ENCODE data around the gene FOXA1. TPM values are rescaled to one million over a fixed set of nuclear protein-coding genes. Genes with fewer than 3 reads are reported as not detected.
"Not testable (repeated sequence)": the region's sequence is repeated elsewhere in the genome, so short reads cannot be mapped to it uniquely, and the experiment has no call there.

The FOXA1 gene
- total and polyA plus RNA-seq, 2 donors (not counting 1 experiment from before 2014, with no cell fraction given): not detected

DNA sequence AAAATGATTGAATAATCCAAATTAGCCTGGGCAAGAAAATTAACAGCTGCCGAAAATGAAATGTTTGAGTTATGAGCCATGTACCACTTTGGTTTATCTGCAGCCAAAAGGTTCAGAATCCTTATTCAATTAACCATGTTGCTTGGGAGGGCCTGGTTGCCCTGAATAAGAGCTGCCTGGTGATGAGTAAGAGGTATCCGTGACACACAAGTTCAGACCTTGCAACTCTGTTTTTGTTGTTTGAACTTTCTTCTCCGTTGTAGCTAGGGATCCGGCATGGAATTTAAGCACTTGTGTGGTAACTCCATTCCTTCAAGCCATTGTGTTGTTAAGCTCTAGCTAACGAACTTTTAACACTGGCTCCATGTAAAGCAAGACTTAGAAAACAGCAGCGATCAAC is 35.7 kb downstream of the FOXA1 start:
- DNase-seq: no peak
- H3K9ac ChIP-seq (ENCODE audit: low read length): no peak overlapping the region
- intact Hi-C loops (cut with micrococcal nuclease): no loop called here

DNA sequence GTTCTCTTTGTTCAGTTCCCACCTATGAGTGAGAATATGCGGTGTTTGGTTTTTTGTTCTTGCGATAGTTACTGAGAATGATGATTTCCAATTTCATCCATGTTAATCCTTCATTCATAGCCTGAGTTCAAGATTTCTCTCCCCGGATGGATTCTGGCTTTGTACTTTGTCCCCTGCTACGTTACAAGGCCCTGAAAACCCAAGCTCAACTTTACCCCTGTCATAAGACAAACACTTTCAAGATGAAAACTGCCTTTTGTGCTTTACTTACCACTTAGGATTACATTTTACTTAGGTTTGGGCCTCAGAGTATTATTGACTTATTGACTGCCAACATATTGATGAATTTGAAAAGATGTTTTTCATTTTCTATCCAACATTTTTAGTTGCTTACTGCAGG is 36.3 kb downstream of the FOXA1 start:
- Histone ChIP-seq H3K27me3 (replicated peaks in 1 of 4; ENCODE audit: control extremely low read depth in 1 of 4, control insufficient read depth in 3 of 4, insufficient read depth in 4 of 4, low read length in 3 of 4) (no peaks in the 10 kb centered on the region), H3K4me1 (ENCODE audit: control insufficient read depth in 2 of 2, insufficient read depth in 2 of 2, low read length in 2 of 2) (no peaks in the 10 kb centered on the region), H3K9ac (ENCODE audit: low read length) (no peak overlapping the region), H3K4me3 (ENCODE audit: control extremely low read depth in 1 of 5, extremely low read depth in 1 of 5, insufficient read depth in 1 of 5, low read depth in 2 of 5, low read length in 4 of 5) (no peak overlapping the region), H4K20me1 (ENCODE audit: control insufficient read depth, insufficient read depth, low read length, poor library complexity, severe bottlenecking) (no peaks in the 10 kb centered on the region), H3K4me2 (replicated peaks; ENCODE audit: low read depth, low read length, poor library complexity, severe bottlenecking) (no peak overlapping the region), H3K27ac (ENCODE audit: low read length in 2 of 2) (no peak overlapping the region), H2AFZ (ENCODE audit: insufficient read depth, low read depth, low read length, poor library complexity, severe bottlenecking) (no peak overlapping the region), H3K36me3 (replicated peaks in 1 of 2; ENCODE audit: control extremely low read depth in 1 of 2, control insufficient read depth in 1 of 2, extremely low read depth in 1 of 2, insufficient read depth in 2 of 2, low read length in 1 of 2) (no peaks in the 10 kb centered on the region), H3K79me2 (ENCODE audit: control insufficient read depth, insufficient read depth, low read length) (no peaks in the 10 kb centered on the region), H3K9me3 (ENCODE audit: control extremely low read depth in 1 of 3, control insufficient read depth in 2 of 3, insufficient read depth in 1 of 3, low read length in 2 of 3) (peaks cover 0 to 3% (median 2%) of the 10 kb centered on the region in 3 donors)
- DNase-seq (no peak), ATAC-seq (ENCODE audit: low read depth) (no peak)
- Mint-ChIP-seq H3K27me3 (no peaks in the 10 kb centered on the region), H3K4me1 (no peaks in the 10 kb centered on the region), H3K27ac (no peak overlapping the region), H3K9me3 (ENCODE audit: insufficient read depth) (no peaks in the 10 kb centered on the region), H3K4me3 (no peak overlapping the region)
- intact Hi-C loops (cut with micrococcal nuclease): no loop called here
- POLR2A ChIA-PET: no interaction called here
- TF ChIP-seq, protein P1, sequence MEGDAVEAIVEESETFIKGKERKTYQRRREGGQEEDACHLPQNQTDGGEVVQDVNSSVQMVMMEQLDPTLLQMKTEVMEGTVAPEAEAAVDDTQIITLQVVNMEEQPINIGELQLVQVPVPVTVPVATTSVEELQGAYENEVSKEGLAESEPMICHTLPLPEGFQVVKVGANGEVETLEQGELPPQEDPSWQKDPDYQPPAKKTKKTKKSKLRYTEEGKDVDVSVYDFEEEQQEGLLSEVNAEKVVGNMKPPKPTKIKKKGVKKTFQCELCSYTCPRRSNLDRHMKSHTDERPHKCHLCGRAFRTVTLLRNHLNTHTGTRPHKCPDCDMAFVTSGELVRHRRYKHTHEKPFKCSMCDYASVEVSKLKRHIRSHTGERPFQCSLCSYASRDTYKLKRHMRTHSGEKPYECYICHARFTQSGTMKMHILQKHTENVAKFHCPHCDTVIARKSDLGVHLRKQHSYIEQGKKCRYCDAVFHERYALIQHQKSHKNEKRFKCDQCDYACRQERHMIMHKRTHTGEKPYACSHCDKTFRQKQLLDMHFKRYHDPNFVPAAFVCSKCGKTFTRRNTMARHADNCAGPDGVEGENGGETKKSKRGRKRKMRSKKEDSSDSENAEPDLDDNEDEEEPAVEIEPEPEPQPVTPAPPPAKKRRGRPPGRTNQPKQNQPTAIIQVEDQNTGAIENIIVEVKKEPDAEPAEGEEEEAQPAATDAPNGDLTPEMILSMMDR (IDR thresholded peaks at IDR 0.05): no peak
- TF ChIP-seq EZH2 (IDR thresholded peaks at IDR 0.05; ENCODE audit: borderline replicate concordance, insufficient read depth, low read depth, low read length, poor library complexity, severe bottlenecking): no peak
- 70% methylated on average over 2 of the region's 4 CpGs for WGBS (ENCODE audit: insufficient coverage)
- CTCF ChIA-PET: no interaction called here

More for the DNA sequence above, 35.7 kb downstream of the FOXA1 start:
- Histone ChIP-seq H3K36me3 (replicated peaks in 1 of 2; ENCODE audit: control extremely low read depth in 1 of 2, control insufficient read depth in 1 of 2, extremely low read depth in 1 of 2, insufficient read depth in 2 of 2, low read length in 1 of 2) (no peaks in the 10 kb centered on the region), H3K4me3 (ENCODE audit: control extremely low read depth in 1 of 5, extremely low read depth in 1 of 5, insufficient read depth in 1 of 5, low read depth in 2 of 5, low read length in 4 of 5) (no peak overlapping the region), H3K27me3 (replicated peaks in 1 of 4; ENCODE audit: control extremely low read depth in 1 of 4, control insufficient read depth in 3 of 4, insufficient read depth in 4 of 4, low read length in 3 of 4) (no peaks in the 10 kb centered on the region), H3K27ac (ENCODE audit: low read length in 2 of 2) (no peak overlapping the region), H3K4me2 (replicated peaks; ENCODE audit: low read depth, low read length, poor library complexity, severe bottlenecking) (no peak overlapping the region), H3K9me3 (ENCODE audit: control extremely low read depth in 1 of 3, control insufficient read depth in 2 of 3, insufficient read depth in 1 of 3, low read length in 2 of 3) (peaks cover 0 to 3% (median 0%) of the 10 kb centered on the region in 3 donors), H4K20me1 (ENCODE audit: control insufficient read depth, insufficient read depth, low read length, poor library complexity, severe bottlenecking) (no peaks in the 10 kb centered on the region), H3K4me1 (ENCODE audit: control insufficient read depth in 2 of 2, insufficient read depth in 2 of 2, low read length in 2 of 2) (no peaks in the 10 kb centered on the region), H2AFZ (ENCODE audit: insufficient read depth, low read depth, low read length, poor library complexity, severe bottlenecking) (no peak overlapping the region), H3K79me2 (ENCODE audit: control insufficient read depth, insufficient read depth, low read length) (no peaks in the 10 kb centered on the region)
- ATAC-seq (ENCODE audit: low read depth): no peak
- no peaks in the 10 kb centered on the region for H3K9me3 Mint-ChIP-seq (ENCODE audit: insufficient read depth)
- TF ChIP-seq, protein P1 (IDR thresholded peaks at IDR 0.05): no peak
- TF ChIP-seq EZH2 (IDR thresholded peaks at IDR 0.05; ENCODE audit: borderline replicate concordance, insufficient read depth, low read depth, low read length, poor library complexity, severe bottlenecking): no peak
- no peak overlapping the region for H3K4me3 Mint-ChIP-seq
- H3K27me3 Mint-ChIP-seq: no peaks in the 10 kb centered on the region
- ChIA-PET CTCF (no interaction called here), POLR2A (no interaction called here)
- WGBS (ENCODE audit: insufficient coverage): 97% methylated on average over 3 of the region's 6 CpGs
- H3K27ac Mint-ChIP-seq: no peak overlapping the region
- no peaks in the 10 kb centered on the region for H3K4me1 Mint-ChIP-seq

DNA sequence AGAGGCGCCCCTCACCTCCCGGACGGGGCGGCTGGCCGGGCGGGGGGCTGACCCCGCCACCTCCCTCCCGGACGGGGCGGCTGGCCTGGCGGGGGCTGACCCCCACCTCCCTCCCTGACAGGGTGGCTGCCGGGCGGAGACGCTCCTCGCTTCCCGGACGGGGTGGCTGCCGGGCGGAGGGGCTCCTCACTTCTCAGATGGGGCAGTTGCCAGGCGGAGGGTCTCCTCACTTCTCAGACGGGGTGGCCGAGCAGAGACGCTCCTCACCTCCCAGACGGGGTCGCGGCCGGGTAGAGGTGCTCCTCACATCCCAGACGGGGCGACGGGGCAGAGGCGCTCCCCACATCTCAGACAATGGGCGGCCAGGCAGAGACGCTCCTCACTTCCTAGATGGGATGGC is 39.5 kb downstream of the FOXA1 start:
- DNase-seq; H3K36me3 ChIP-seq (replicated peaks in 1 of 2; ENCODE audit: control extremely low read depth in 1 of 2, control insufficient read depth in 1 of 2, extremely low read depth in 1 of 2, insufficient read depth in 2 of 2, low read length in 1 of 2); H3K27me3 Mint-ChIP-seq; ATAC-seq (ENCODE audit: low read depth); H3K27ac Mint-ChIP-seq; H3K4me3 Mint-ChIP-seq; intact Hi-C loops (cut with micrococcal nuclease); H3K9ac ChIP-seq (ENCODE audit: low read length); H3K79me2 ChIP-seq (ENCODE audit: control insufficient read depth, insufficient read depth, low read length); H3K27ac ChIP-seq (ENCODE audit: low read length in 2 of 2); H3K27me3 ChIP-seq (replicated peaks in 1 of 4; ENCODE audit: control extremely low read depth in 1 of 4, control insufficient read depth in 3 of 4, insufficient read depth in 4 of 4, low read length in 3 of 4); CTCF ChIA-PET; H3K4me1 Mint-ChIP-seq; H3K4me2 ChIP-seq (replicated peaks; ENCODE audit: low read depth, low read length, poor library complexity, severe bottlenecking); H3K4me1 ChIP-seq (ENCODE audit: control insufficient read depth in 2 of 2, insufficient read depth in 2 of 2, low read length in 2 of 2); H3K4me3 ChIP-seq (ENCODE audit: control extremely low read depth in 1 of 5, extremely low read depth in 1 of 5, insufficient read depth in 1 of 5, low read depth in 2 of 5, low read length in 4 of 5); H3K9me3 ChIP-seq (ENCODE audit: control extremely low read depth in 1 of 3, control insufficient read depth in 2 of 3, insufficient read depth in 1 of 3, low read length in 2 of 3); H3K9me3 Mint-ChIP-seq (ENCODE audit: insufficient read depth); H4K20me1 ChIP-seq (ENCODE audit: control insufficient read depth, insufficient read depth, low read length, poor library complexity, severe bottlenecking); H2AFZ ChIP-seq (ENCODE audit: insufficient read depth, low read depth, low read length, poor library complexity, severe bottlenecking); POLR2A ChIA-PET: not testable (repeated sequence)
- no CpG with 5 or more reads among the region's 33 CpGs for WGBS (ENCODE audit: insufficient coverage)
